T-cell (primary cell): ENCODE measurements around the gene GNAT1. TPM values are rescaled to one million over a fixed set of nuclear protein-coding genes. Genes with fewer than 3 reads are reported as not detected.

ENCODE experiments used
- ATAC-seq, 4 experiments: fragments of 200-7000 bp in 3 of 4; fragments of 150-1000 bp in 1 of 4; cut with Tn5 transposase; replicated peaks in 1 of 4; 1 replicate in 3 of 4; 2 replicates in 1 of 4; pipeline ENCODE4 v1.10.0; 2021; ENCODE audit warnings: moderate library complexity in 3 of 4, mild to moderate bottlenecking in 2 of 4, moderate number of reproducible peaks in 1 of 4
- CTCF ChIA-PET, 2 donors: fragments of 300-600 bp; sonication (Branson Sonifier 250); formaldehyde crosslinking; loops; one replicate each; lab custom pipeline; 2022; ENCODE audit warnings: antibody characterized with exemption in 2 of 2; lab: Charles Lee
- POLR2A ChIA-PET, 2 donors: fragments of 300-600 bp; sonication (Branson Sonifier 250); formaldehyde crosslinking; loops; one replicate each; lab custom pipeline; 2022; ENCODE audit warnings: antibody characterized with exemption in 2 of 2; lab: Charles Lee
- DNase-seq, 35 experiments: peaks; one replicate each; pipeline versions ENCODE4 v3.0.0 to v3.0.0-alpha.2; 2013 to 2023
- H3K27ac ChIP-seq: one replicate; pipeline ENCODE4 v1.5.1; 2013; ENCODE audit warnings: low read length
- H3K27me3 ChIP-seq, 2 experiments: replicated peaks in 1 of 2; 1 replicate in 1 of 2; 2 replicates in 1 of 2; pipeline versions ENCODE4 v1.6.1 to v1.7.0; 2013; ENCODE audit warnings: low read length in 1 of 2, mixed read lengths in 1 of 2; ENCODE audit not compliant: control insufficient read depth in 2 of 2, insufficient read depth in 2 of 2; ENCODE audit errors: extremely low read depth in 1 of 2
- H3K36me3 ChIP-seq, 2 donors: 1 replicate in 1 of 2; 2 replicates in 1 of 2; pipeline versions ENCODE4 v1.6.1 to v1.7.0; 2013; ENCODE audit warnings: low read length in 1 of 2; ENCODE audit not compliant: control insufficient read depth in 2 of 2, insufficient read depth in 1 of 2; ENCODE audit errors: extremely low read depth in 1 of 2
- H3K4me1 ChIP-seq, 2 experiments: 1 replicate in 1 of 2; 2 replicates in 1 of 2; pipeline versions ENCODE4 v1.6.1 to v1.7.0; 2013; ENCODE audit warnings: low read length in 2 of 2, mixed read lengths in 1 of 2; ENCODE audit not compliant: insufficient read depth in 2 of 2, control insufficient read depth in 1 of 2; ENCODE audit errors: extremely low read depth in 1 of 2
- H3K4me3 ChIP-seq, 2 donors: 1 replicate in 1 of 2; 2 replicates in 1 of 2; pipeline versions ENCODE4 v1.5.1 to v1.7.0; 2013; ENCODE audit warnings: mild to moderate bottlenecking in 2 of 2, low read length in 1 of 2, moderate library complexity in 1 of 2; ENCODE audit not compliant: control insufficient read depth in 1 of 2; ENCODE audit errors: extremely low read depth in 1 of 2
- H3K9me3 ChIP-seq: 2 replicates; pipeline ENCODE4 v1.7.0; 2013
- H3K27ac Mint-ChIP-seq, 2 donors: one replicate each; pipeline ENCODE4 v1.8.0; 2020 to 2021; ENCODE audit warnings: mild to moderate bottlenecking in 2 of 2, mixed read lengths in 2 of 2
- H3K27me3 Mint-ChIP-seq, 2 donors: one replicate each; pipeline ENCODE4 v1.8.0; 2021 to 2022; ENCODE audit warnings: mixed read lengths in 2 of 2
- H3K36me3 Mint-ChIP-seq: one replicate; pipeline ENCODE4 v1.8.0; 2021; ENCODE audit warnings: mixed read lengths
- H3K4me1 Mint-ChIP-seq, 3 donors: one replicate each; pipeline ENCODE4 v1.8.0; 2020 to 2022; ENCODE audit warnings: mixed read lengths in 3 of 3, mild to moderate bottlenecking in 1 of 3
- H3K4me3 Mint-ChIP-seq, 3 donors: one replicate each; pipeline ENCODE4 v1.8.0; 2020 to 2022; ENCODE audit warnings: mild to moderate bottlenecking in 3 of 3, mixed read lengths in 3 of 3, moderate library complexity in 3 of 3
- H3K9me3 Mint-ChIP-seq, 3 donors: one replicate each; pipeline ENCODE4 v1.8.0; 2020 to 2022; ENCODE audit warnings: mixed read lengths in 3 of 3
- WGBS: methylation state at CpG from one replicate; pipeline ENCODE4 v1.1.5; 2013; ENCODE audit warnings: missing lambda C conversion rate; ENCODE audit not compliant: insufficient coverage; 5-methylcytosine and 5-hydroxymethylcytosine counted together
- total RNA-seq, 35 experiments: library from RNA in 6 of 35; stranded (reverse) in 6 of 35; fragments of 120-200 nt in 1 of 35; gene quantifications; one replicate each; pipeline versions ENCODE4 v1.2.1 to v1.2.4 and lab custom pipeline; 2013 to 2026

GNAT1 gene
- total RNA-seq, 5 donors from 2014 or later (not counting 1 experiment from before 2014, with no cell fraction given): 0.28 TPM; not detected in 4

DNA sequence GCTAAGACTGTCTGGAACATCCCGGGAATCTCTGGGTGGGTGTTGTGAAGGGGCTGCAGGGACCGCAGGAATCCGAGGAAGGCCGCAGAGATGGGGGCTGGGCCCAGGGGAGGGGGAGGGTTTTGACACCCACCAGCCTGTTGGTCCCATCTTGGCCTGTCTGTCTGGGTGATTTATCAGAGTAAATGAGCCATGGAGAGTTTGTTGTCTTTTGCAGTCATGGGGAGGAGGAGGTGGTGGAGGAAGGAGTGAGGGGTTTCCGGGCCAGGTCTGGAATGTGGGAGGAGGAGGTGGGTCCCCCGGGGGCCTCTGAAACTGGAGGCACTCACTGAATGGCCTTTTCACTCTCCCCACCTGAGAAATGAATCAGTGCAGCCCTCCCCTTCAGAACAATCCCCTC, 24.8 kb upstream of the GNAT1 start:
- Histone ChIP-seq H3K9me3 (no peaks in the 10 kb centered on the region), H3K36me3 (no peaks in the 10 kb centered on the region), H3K4me1 (no peaks in the 10 kb centered on the region), H3K27ac (no peak overlapping the region), H3K4me3 (no peak overlapping the region), H3K27me3 (peaks cover 0 to 36% of the 10 kb centered on the region in 2 experiments)
- no peaks in the 10 kb centered on the region for H3K27me3 Mint-ChIP-seq
- no peak overlapping the region for H3K4me3 Mint-ChIP-seq
- DNase-seq (no peak), ATAC-seq (no peak)
- ChIA-PET POLR2A (no interaction called here), CTCF (no interaction called here)
- H3K4me1 Mint-ChIP-seq: no peaks in the 10 kb centered on the region
- H3K36me3 Mint-ChIP-seq: no peaks in the 10 kb centered on the region
- no peak overlapping the region for H3K27ac Mint-ChIP-seq
- WGBS: 70% methylated on average over 4 of the region's 6 CpGs
- no peaks in the 10 kb centered on the region for H3K9me3 Mint-ChIP-seq

DNA sequence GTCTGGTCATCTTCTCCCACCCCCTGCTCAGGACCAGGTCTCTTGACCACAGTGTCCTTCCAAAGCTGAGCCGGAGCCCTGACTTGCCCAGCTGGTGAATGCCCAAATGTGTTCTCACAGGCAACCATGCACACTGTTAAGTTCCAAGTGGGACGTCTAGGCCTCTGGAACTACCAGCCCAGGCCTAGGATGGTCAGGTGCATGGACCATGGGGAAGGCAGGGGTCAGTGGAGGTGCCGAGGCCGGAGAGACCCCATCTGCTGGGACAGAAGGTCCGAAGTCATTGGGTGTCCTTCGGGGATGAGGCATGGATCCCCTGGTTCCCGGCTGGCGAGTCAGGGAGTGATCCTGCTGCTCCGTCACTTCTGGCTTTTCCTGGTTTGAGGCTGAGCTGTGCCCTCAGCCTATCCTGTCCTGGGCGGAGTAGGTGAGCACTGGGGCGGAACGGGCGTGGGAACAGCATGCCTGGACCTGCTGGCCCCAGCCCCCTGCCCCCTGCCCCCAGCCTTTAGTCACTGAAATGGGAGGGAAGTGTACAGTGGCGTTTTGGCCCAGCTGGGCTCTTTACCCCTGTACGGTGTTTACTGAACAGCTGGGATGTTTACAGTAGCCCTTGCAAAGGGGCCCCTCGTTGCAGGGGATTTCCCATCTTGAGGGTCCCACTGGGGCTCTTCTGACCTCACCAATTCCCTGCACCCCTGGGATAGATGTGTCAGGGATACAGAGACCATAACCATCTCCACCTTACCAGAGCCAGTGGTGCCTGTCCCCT, 24.2 kb upstream of the GNAT1 start:
- H3K4me3 ChIP-seq: no peak overlapping the region
- H3K9me3 Mint-ChIP-seq: no peaks in the 10 kb centered on the region
- no peak overlapping the region for H3K27ac Mint-ChIP-seq
- 57% methylated on average over 12 of the region's 16 CpGs for WGBS
- CTCF ChIA-PET: no interaction called here
- DNase-seq (no peak), ATAC-seq (no peak)
- no peaks in the 10 kb centered on the region for H3K4me1 Mint-ChIP-seq
- H3K36me3 Mint-ChIP-seq: no peaks in the 10 kb centered on the region
- H3K4me1 ChIP-seq: no peaks in the 10 kb centered on the region
- no peak overlapping the region for H3K27ac ChIP-seq
- no peaks in the 10 kb centered on the region for H3K9me3 ChIP-seq
- H3K27me3 Mint-ChIP-seq: no peaks in the 10 kb centered on the region
- H3K36me3 ChIP-seq: no peaks in the 10 kb centered on the region
- no peak overlapping the region for H3K4me3 Mint-ChIP-seq
- POLR2A ChIA-PET: no interaction called here
- H3K27me3 ChIP-seq: peaks cover 0 to 38% of the 10 kb centered on the region in 2 experiments

GRCh38 chr3:50167841-50168209, 23.6 kb upstream of the GNAT1 start:
- ChIA-PET CTCF (no interaction called here), POLR2A (no interaction called here)
- no peaks in the 10 kb centered on the region for H3K36me3 Mint-ChIP-seq
- Histone ChIP-seq H3K4me1 (no peaks in the 10 kb centered on the region), H3K36me3 (no peaks in the 10 kb centered on the region), H3K27me3 (peaks cover 0 to 43% of the 10 kb centered on the region in 2 experiments), H3K27ac (no peak overlapping the region), H3K4me3 (no peak overlapping the region), H3K9me3 (no peaks in the 10 kb centered on the region)
- DNase-seq (no peak), ATAC-seq (no peak)
- H3K4me3 Mint-ChIP-seq: no peak overlapping the region
- no peak overlapping the region for H3K27ac Mint-ChIP-seq
- H3K27me3 Mint-ChIP-seq: no peaks in the 10 kb centered on the region
- H3K4me1 Mint-ChIP-seq: no peaks in the 10 kb centered on the region
- H3K9me3 Mint-ChIP-seq: no peaks in the 10 kb centered on the region
- WGBS: 93% methylated on average over 3 of the region's 7 CpGs

DNA sequence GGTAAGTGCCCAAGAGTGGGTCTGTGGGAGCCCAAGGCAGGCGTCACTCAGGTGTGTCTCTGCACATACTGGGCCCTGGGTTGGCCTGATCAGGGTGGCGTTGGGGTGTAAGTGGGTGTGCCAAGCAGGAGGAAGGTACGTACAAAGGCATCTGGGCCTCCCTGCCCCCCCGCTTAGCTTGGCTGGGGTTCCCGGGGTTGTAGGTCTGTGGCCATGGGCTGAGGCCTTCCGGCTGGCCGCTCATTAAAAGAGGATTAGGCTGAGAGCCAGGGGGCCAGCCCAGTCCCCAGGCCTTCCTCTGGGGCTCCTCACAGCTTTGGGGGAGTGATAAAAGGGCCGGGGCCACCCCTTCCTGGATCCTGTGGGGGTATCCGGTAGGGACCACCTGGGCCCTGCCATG, 23.0 kb upstream of the GNAT1 start:
- Histone ChIP-seq H3K9me3 (no peaks in the 10 kb centered on the region), H3K4me1 (no peaks in the 10 kb centered on the region), H3K27ac (no peak overlapping the region), H3K27me3 (peaks cover 0 to 44% of the 10 kb centered on the region in 2 experiments), H3K36me3 (no peaks in the 10 kb centered on the region), H3K4me3 (no peak overlapping the region)
- ATAC-seq: no peak
- WGBS: 87% methylated on average over 9 of the region's 9 CpGs
- Mint-ChIP-seq H3K27ac (no peak overlapping the region), H3K4me1 (no peaks in the 10 kb centered on the region), H3K4me3 (no peak overlapping the region), H3K9me3 (no peaks in the 10 kb centered on the region), H3K27me3 (no peaks in the 10 kb centered on the region), H3K36me3 (no peaks in the 10 kb centered on the region)
- CTCF ChIA-PET: no interaction called here
- DNase-seq: no peak
- POLR2A ChIA-PET: no interaction called here

DNA sequence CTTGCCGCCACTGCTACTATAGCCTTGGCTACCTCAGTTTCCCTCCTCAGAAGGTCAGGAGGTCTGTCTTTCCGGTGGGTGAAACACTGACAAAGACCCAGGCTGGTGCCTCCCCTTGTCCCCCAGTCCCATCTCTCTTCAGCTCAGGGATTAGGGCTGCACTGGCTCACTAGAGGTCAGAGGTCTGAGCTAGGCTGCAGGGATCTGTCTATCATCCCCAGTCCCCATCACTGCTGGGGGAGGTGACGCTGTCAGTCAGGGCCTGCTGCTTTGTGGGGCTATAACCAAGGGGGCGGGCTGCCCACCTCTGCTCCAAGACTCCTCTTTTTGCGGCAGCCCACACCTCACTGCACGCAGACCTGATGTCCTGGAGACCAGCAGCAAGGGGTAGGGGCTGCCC, 22.6 kb upstream of the GNAT1 start:
- H3K4me3 Mint-ChIP-seq: no peak overlapping the region
- Histone ChIP-seq H3K36me3 (no peaks in the 10 kb centered on the region), H3K4me3 (no peak overlapping the region), H3K4me1 (peaks cover 0 to 2% of the 10 kb centered on the region in 2 experiments), H3K27me3 (peaks cover 0 to 45% of the 10 kb centered on the region in 2 experiments), H3K9me3 (no peaks in the 10 kb centered on the region), H3K27ac (no peak overlapping the region)
- 88% methylated on average over 4 of the region's 6 CpGs for WGBS
- no peak overlapping the region for H3K27ac Mint-ChIP-seq
- no peaks in the 10 kb centered on the region for H3K36me3 Mint-ChIP-seq
- peaks cover 0 to 3% (median 1%) of the 10 kb centered on the region in 3 donors for H3K4me1 Mint-ChIP-seq
- no peaks in the 10 kb centered on the region for H3K27me3 Mint-ChIP-seq
- DNase-seq (no peak), ATAC-seq (no peak)
- ChIA-PET POLR2A (no interaction called here), CTCF (no interaction called here)
- no peaks in the 10 kb centered on the region for H3K9me3 Mint-ChIP-seq

DNA sequence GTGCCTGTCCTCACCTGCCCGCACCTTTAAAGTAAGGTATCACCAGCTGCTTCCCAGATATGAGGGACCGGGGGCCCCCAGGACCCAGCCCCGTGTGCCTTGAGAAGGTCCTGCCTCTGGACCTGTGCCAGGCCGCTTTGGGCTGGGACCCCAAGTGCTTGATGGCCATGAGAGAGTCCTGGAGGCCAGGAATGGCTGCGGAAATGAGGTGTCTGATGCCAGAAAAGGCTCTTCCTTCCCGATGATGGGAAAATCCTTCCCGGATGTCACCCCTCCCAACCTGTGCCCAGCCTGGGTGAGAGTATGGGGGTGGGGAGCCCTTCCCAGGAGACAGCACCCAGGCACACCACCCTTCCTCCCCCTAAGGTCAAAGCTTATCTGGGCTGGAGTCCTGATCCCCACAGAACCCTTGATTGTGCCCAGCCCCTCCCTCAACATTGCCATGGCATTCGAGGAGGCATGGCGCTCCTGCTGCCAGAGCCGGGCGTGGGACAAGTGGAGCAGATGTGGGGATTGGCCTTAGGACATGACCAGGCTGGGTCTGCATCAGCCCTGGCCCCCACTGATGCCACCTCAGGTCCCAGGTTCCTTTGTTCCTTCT, 22.1 kb upstream of the GNAT1 start:
- CTCF ChIA-PET: no interaction called here
- ATAC-seq: no peak
- H3K27ac Mint-ChIP-seq: no peak overlapping the region

More for the DNA sequence above, 22.1 kb upstream of the GNAT1 start:
- Histone ChIP-seq H3K27me3 (peaks cover 0 to 48% of the 10 kb centered on the region in 2 experiments), H3K36me3 (no peaks in the 10 kb centered on the region), H3K27ac (no peak overlapping the region), H3K4me3 (no peak overlapping the region), H3K9me3 (no peaks in the 10 kb centered on the region), H3K4me1 (peaks cover 0 to 2% of the 10 kb centered on the region in 2 experiments)
- no peak for DNase-seq
- Mint-ChIP-seq H3K4me1 (peaks cover 0 to 5% (median 3%) of the 10 kb centered on the region in 3 donors), H3K9me3 (no peaks in the 10 kb centered on the region), H3K27me3 (no peaks in the 10 kb centered on the region), H3K4me3 (no peak overlapping the region), H3K36me3 (no peaks in the 10 kb centered on the region)
- WGBS: 90% methylated on average over 7 of the region's 11 CpGs
- POLR2A ChIA-PET: no interaction called here
